MV-4-11 (cell line): Measurements from ENCODE around the gene ZNF384.

Experiments used
- DNase-seq: peaks from one replicate; lab custom pipeline; 2025; lab: John Stamatoyannopoulos, UW

ZNF384 gene

DNA sequence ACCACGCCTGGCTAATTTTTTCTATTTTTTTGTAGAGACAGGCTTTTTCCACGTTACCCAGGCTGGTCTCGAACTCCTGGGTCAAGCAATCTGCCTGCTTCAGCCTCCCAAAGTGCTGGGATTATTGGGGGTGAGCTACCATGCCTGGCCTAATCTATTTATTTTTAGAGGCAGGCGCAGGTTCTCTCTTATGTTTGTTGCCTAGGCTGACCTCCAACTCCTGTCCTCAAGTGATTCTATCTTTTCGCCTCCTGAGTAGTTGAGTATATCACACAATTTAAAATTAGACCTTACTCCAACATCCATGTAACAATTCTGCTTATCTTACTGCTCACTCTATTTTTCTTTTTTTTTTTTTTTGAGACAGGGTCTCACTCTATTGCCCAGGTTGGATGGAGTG is 35.2 kb downstream of the ZNF384 start:
- DNase-seq, result no peak

DNA sequence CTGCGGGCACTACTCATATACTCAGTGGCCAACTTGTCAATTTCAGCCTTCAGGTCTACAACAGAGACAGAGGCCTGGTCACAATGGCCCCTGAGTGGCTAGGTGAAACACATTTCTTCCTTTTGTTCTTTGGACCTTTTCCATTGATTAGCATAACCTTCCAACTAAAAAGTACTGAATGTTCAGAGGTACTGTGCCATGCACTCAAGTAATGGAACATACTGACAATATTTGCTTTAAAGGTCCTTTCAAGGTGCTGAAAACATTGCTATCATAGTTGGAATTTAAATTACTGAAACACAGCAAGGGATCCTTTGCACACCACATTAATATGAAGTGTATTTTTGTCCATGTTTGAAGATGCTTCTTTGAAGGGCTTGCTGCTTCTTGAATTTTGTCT is 35.8 kb downstream of the ZNF384 start:
- no peak for DNase-seq

DNA sequence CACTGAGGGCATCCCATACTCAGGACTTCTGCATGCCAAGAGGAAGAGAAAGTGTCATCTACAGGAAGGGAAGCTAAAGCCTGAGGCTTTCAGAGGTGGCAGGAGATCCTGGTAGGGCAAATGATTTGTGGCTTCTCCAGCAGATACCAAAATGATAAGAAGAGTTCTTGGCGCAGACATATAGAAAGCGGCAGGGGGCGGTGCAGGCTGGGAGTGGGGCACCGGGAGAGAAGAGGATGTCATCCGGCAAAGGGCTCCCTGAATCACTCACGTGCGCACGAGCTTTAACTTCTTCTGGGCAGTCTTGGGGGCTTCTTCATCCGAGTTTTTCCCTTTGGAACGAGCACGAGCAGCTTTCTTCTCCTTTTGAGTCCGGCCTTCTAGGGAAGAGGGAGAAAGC is 36.8 kb downstream of the ZNF384 start:
- DNase-seq, result no peak

DNA sequence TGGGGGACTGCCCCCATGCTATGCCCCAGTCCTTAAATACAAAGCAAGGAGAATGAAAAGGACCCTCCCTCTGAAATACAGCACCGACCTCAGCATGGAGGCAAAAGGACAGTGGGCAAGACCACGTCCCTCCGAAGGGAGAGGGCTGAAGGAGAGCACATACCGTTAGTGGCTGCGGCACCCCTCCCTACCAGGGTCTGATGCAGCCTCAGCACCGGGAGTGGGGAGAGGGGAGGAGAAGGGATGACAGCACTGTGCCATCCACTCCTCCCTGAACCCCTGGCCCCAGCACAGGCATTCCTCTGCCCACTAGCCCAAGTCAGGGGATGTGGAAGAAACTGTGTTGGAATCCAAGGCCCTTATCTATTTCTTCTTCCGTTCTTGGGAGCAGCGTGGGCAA is 38.3 kb downstream of the ZNF384 start:
- DNase-seq, result no peak

DNA sequence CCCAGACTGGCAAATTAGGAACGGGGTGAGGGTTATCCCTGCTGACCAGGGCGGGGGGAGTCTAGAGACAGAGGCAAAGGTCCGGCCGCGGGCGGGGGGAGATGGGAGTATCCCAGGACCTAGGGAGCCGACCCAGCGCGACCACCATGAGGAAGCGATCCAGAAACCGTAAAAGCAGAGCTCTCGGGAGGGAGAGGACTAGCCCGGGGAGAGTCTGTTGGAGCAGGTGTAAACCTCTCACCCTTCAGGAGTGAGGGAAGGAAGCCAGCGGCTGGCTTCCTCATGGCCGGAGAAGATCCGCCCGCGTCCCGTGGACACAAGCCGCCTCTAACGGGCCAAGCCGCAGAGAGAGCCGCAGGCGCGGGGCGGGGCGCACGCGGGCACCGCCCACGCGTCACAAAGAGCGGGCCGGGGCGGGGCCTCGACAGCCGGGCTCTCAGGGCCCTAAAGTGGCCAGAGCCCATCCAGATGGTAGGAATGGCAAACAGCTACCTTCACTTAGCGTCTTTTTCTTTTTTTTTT is 42.0 kb downstream of the ZNF384 start, which contains the start of gene ACRBP:
Gene ACRBP (minus strand): TSS at position 350 of the 522 bp plus-strand sequence. CDS start 66 bp downstream, at position 284.
- DNase-seq, result peak; percentile 76

DNA sequence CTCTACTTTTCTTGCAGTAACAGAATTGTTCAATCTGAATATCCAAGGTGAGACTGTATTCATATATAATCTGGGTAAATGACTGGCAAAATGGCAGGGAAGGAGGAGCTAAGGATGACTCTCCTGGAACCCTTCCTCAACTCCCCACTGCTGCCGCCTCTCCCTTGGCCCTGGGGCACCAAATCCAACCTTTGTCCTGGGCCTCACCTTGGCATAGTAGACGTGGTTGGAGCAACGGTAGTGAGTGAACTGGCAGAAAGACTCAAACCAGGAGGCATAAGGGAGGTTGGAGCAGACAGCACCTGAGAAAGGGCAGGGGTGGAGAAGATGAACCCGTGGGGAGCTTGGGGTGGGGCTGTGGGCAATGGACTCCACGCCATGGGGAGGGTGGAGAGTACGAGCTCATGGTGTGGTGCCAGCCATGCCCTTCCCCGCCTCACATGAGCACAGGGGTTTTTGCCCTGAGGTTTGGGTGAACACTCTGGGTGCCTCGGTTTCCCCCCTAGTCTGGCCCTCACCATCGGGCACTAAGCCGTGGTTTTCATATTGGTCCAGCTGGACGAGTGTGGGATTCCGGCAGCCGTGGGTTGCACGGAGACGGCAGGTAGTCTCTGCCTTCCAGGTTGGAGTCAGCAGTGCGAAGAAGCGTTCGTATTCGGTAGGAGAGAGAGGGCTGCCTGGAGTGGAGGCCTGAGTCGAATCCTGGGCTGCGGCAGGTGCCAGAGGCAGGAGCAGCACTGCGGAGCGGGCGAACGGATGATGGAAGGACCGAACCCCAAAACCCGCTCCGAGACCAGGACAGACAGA is 42.7 kb downstream of the ZNF384 start:
- DNase-seq, result no peak

DNA sequence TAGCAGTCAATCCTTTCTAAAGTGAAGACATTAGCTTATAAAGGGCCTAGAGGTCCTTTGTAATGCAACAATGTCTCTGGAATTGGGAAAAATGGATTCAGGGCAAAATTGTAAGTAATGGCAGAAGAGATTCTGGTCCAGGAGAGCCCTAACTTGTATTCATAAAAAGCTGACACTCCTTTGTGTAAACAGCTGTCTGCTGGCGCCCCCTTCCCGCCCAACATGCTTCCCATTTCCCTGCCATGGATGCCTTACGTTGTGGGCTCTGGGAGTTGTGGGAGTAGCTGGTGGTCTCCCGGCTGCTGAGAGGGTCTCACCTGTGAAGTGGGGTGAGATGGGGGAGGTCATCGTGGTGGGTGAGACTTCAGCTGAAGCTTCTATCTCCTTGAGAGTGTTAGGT is 44.3 kb downstream of the ZNF384 start:
- no peak for DNase-seq

DNA sequence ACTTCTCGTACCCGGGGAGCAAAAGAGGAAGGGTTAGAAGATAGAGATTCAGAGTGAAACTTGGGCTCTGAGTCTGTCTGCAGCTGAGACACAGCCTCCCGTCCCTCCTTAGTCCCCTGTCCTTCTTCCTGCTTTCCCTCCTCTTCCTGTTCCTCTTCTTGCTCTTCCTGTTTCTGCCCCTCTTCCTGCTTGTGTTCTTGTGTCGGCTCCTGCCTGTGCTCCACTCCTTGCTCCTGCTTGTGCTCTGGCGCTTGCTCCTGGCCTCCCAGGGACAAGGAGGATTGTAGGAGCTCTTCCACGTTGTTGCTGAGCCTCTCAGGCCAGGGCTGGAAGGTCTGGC is 44.9 kb downstream of the ZNF384 start:
- DNase-seq, result peak; percentile 98

DNA sequence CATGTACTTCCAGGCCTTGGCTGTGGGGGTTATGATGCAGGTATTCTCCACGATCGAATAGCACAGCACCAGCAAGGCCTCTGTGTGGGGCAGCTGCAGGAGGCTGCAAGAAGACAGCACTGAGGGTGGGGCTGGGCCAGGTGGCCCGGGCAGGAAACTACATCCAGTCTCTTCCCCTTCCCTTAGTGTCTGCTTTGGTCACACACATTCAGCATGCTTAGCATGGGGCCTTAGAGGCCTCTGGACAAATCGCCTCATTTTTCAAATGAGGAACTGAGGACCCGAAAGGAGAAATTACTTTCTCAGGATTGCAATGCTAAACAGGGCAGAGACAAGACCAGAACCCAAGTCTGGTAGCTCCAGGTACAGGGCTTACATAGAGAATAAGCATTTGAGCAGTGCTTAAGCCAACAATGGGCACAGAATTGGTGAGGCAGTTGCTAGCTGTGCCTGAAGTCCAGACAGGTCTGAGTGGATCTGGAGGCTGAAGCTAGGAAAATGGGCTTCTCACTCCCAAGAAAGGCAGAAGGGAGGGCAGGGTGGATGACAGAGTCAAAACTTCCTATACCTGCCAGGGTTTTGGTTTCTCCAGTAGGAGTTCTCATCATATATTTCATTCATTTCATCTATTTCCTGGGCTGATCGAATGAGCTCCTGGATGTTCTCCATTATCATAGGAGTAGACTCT is 45.5 kb downstream of the ZNF384 start:
- peak; percentile 97 for DNase-seq

DNA sequence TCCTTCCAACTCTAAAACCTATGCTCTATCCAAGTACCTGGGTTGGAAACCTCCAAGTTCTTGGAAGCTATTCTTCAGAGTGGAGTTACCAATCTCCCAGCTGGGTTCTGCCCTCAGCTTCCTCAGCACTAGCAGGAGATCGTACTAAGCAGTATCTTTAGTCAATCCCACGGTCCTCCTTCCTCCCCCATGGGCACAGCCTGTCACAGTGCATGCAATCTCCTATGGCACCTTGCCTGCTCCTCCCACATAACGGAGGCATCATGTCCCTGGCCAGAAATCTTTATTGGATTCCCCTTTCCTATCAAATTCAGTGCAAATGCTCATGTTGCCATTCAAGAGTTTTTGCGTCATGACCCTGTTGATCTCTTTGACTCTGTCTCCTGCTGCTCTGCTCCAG is 48.0 kb downstream of the ZNF384 start:
- DNase-seq, result no peak

DNA sequence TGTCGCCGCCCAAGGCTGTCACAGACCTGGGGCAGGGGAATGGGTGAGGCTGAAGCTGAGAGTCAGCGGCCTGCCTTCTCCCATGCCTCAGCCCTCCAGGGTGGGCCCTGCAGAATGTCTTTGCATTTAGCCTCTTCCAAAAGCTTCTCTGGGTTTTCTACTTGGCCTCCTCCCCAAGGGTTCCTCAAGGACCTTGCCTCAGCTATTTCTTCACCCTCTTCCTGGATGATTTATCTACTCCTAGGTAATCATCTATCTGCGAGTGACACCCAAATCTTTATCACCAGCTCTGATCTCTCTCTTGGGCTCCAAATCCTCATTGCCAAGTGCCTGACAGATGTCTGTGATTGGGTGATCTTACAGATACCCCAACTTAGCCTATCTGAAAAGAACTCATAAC is 48.7 kb downstream of the ZNF384 start:
- DNase-seq, result no peak

DNA sequence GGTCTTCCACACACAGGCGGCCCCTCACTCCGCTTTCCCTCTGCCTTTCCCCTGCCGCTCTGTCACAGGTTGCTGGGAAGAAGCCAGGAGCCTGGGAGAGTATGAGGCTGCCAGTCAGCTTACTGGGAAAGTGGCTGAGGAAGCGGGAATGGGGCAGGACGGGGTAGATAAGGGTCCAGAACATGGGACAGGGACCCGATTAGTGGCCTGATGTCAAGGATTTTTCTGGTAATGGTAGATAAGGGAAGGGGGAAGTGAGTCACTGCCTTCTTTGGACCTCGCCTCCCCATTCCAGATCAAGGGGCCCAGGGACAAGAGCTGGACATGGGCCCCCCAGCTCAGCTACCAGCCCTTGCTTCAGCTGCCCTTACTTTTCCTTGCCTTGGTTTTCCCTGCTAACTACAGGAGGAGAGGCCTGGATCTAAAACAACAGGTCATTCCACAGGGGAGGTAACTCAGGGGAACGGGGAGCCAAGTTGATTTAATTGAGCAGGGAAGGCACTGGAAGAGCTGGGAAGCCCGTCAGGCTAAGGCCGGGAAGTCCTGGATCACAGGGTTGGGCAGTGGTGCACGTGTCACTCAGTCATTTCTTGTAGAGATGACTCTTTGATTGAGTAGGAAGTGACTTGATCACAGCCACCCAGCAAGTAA is 49.9 kb downstream of the ZNF384 start:
- DNase-seq, result no peak

DNA sequence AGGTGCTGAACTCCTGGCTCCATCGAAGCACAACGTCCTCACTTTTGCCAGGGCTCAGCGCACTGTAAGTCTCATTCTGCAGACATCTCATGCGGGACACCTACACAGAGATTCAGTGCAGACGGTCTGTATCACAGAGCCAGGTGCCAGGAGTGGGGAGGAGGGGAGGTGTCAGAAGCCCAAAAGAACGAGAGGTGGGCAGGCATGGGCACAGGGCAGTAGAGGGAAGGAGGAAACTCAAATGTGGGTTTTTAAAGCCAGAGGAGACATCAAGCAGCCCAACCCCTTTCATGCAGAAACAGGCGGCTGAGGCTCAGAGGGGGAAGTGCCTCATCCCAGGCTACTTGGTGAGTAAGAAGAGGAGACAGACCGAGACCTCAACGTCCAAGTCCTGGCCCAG is 50.9 kb downstream of the ZNF384 start:
- peak; percentile 83 for DNase-seq

DNA sequence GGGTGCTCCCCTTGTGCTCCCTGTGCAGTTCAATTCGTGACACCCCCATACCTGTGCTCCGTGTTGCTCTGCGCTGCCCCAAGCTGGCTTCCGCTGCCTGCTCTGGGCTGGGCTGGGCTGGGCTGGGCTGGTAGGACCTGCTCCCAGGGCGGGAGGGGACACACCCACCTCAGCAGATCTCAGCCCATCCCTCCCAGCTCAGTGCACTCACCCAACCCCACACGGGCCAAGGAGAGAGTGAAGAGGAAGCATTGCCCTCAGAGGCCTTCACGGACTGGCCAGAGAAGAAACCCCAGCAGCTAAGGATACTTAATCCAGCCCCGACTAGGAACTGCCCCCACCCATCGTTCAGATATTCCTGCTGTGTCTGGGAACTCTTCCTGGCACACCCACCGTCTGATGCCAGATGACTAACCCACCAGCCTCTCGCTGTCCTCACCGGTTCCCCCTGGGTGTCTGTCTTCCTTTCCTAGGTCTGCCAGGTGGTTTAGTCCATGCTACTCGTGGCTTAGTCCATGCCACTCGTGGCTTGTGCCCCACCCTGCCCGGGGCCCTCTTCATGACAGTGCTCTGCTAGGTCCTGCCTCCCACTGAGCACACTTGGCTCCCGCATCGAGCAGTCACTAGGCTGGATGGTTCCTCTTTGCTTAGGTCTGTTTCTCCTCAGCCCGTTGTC is 53.2 kb downstream of the ZNF384 start, which contains the start of gene LPAR5:
Gene LPAR5 (minus strand): TSS at position 104 of the 676 bp plus-strand sequence. CDS start 14,711 bp downstream, outside the sequence.
- peak; percentile 68 for DNase-seq

DNA sequence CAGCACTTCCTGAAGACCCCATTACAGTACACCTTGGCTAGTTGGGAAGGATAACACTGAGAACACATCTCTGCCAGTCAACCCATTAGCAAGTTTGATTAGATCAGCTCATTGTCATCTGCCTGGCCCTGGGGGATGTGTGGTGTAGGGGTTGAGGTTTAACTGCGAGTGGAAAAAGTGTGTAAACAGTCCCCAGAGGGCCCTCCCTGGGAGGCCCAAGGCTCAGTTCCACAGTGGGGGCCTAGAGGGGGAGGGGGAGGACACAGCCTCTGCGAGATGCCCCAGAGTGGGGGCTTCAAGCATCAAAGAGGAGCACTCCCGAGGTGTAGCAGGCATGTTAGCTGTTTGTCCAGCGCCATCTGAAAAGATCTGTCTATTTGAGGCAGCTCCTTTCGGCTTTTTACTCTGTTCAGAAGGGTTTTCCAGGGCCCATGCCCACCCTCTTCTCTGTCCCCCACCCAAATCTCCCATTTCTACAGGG is 53.8 kb downstream of the ZNF384 start:
- DNase-seq, result no peak

DNA sequence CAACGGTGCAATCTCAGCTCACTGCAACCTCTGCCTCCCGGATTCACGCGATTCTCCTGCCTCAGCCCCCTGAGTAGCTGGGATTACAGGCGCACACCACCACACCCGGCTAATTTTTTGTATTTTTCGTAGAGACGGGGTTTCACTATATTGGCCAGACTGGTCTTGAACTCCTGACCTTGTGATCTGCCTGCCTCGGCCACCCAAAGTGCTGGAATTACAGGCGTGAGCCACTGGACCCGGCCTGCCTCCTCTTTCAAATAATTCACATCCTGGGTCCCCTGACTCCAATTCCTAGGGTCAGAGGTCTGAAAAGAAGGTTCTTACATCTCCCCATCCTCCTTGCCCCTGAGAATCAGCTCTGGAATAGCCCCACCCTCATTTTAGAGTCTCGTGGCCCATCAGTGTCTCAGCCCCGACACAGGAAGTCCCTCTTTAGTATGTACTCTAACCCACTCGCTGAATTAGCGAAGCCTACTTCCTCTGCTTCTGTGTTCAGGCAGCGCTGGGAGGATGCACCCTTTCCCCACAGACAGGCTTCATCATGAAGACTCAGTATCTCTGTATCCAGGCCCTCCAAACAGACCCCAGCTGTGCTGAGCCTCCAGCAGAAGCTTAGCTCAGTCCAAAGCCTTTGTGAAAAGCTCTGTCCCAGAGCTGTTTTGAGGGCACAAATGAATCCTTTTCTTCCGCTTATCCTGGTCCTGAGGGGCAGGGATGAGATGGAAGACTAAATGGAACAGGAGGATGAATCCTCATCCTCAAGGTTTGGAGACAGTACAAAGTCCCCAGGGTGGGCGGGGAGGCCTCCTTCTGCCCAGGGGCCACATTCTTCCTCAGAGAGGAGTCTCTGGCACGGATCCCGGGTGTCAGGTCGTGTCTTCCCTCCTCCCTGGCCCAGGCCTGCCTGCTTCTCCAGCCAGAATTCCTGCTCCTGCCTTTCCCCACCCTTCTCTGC is 56.9 kb downstream of the ZNF384 start:
- peak; percentile 58 for DNase-seq

DNA sequence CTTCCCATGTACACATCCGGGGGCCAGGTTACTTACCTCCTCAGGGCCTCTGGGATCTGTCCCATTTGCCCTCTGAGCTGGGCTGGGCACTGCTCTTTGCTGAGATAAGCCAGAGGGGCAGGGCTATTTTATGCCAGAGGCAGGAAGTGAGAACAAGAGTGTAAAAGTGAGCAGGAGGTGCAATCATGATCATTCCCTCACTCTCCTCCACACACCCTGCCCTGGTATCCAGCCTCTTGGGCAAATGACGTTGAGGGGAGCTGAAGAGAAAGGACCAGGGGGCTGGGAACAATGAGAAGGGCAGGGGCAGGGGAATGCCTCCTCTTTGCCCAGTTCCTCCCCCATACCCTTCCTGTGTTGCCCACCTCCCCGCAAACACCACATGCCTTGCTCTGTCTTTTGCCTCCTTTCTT is 57.6 kb downstream of the ZNF384 start:
- DNase-seq, result no peak

DNA sequence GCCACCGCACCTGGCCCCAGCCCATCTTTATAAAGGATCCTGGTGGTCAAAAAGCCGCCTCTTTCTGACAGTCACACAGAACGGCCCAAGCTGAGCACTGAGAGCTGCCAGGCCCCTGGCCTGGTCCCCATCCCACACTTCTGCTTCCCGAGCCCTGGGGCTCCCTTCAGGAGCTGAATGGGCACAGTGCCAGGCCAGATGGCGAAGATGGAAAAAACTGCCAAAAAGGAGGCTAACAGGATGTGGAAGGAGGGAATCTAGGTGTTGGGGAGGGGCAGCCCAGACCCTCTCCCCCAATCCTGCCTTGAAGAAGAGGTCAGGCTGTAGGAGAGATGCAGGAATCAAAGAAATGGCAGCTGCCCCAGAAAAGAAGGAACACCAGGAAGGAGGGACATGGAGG is 58.4 kb downstream of the ZNF384 start:
- DNase-seq, result no peak

DNA sequence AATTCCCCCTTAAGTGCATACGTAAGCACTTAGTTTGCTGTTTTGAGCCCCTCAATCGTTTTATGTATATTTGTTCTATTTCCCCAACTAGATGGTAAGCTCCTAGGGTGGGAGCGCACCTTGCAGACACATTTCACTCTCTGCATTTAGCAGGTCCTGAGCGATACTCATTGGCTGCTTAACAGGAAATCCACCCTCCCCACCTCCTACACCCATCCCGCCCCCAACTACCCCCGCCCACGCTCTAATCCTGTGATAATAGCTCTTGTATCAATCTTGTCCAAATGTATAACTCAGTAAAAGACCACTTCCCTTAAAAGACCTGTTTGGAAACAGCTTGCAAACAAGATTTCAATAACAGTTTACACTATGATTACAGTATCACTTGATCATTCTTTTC is 61.6 kb downstream of the ZNF384 start:
- DNase-seq, result peak; percentile 20

DNA sequence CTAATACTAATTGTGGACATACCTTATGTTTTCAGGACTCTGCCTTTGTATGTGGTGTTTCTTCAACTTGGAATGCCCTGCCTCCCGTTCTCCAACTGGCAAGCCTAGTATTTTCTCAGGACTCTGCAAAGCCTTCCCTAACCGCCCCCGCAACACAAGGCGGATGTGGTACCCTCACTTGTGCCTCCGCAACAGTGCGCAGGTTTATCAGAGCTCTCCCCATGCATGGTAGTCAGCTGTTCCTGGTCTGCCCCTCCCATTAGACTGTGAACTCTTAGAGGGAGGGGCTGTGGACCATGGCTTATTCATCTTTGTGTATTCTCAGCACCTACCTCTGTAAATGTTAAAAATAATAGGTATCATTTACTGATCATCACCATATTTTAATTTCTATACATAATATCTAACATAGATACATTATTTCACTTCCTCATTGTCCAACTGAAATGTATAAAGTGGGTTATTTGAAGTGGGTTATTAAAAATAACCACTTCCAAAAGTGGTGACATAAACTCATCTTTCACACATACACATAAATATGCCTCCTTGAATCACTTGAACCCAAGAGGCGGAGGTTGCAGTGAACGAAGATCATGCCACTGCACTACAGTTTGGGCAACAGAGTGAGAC is 62.4 kb downstream of the ZNF384 start:
- peak; percentile 53 for DNase-seq
